Measurements from ENCODE around the gene AGTR1.
"Not testable (repeated sequence)": the region's sequence is repeated elsewhere in the genome, so short reads cannot be mapped to it uniquely, and the experiment has no call there.

Gene AGTR1

DNA sequence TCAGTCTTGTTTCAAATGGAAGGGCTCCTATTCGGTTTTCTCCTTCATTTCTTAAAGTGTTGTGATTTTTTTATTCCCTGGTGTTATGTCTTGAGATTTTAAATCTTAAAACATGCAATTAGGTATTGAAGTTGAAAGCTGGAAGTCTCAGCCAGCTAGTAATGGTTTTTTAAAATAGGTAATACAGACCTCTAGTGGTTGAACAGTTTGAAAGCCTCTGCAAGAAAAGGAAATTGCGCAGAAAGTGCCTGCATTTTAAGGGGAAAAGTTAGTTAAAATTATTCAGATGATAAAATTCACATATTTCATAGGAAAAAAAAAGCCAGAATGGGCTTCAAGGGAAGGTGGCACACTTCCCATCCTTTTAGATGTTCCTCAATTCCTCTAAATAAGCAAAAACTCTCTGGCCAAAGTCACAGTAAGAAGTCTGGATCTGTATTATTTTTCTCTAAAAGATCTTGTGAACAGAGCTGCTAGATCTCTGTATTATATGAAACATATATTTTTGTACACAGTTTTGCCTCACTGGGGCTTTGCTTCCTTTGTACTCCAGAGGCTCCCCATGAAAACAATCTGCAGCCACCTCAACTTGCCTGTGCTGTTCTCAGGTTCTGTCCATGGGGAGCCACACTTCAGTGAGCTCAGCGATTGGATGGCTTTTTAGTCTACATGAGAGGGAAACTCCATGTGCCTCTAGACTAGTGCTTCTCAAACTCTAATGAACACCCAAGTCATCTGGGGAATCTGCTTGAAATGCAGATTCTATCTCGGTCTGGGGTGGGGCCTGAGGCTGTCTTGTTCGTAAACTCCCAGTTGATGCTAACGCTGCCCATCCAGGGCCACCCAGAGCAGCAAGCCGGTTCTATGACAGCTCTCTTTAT is 21.5 kb downstream of the AGTR1 start:
- DNase-seq, result no peak

DNA sequence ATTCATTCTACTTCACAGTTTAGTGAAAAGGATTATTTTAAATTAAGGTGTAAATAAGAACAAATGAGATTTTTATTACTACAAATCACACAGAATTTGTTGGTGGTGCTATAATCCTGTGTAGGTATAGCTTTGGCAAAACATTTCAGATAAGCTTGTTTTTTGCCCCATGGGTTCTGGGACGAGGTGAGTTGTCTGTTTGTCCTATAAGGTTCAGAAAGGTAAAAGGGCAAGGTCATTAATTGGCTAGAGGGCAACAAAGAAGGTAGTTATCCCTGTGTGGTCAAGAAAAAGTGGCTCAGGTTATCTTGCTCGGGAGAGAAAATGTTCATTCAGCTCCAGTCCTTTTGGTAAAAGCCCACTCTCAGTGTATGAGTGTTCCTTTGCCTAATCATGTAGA is 23.2 kb downstream of the AGTR1 start:
- no peak for DNase-seq

DNA sequence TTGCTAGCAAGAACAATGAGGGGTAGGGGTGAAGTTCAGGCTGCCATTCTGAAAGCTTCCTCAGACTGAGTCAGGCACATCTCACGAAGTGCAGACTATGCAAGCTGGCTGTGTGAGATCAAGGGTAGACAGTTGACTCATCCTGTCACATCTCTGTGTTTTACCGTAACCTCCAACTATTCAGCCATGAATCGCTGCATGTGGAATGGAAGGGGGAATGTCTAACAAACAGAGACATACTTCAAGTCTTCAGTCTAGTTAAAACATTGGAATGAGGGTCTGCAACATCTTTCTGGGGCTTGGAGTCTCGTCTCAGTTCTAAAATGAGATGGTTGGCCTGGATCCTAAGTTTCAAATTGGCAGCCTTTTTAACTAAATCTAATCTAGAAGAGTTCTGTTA is 25.9 kb downstream of the AGTR1 start:
- DNase-seq, result no peak

DNA sequence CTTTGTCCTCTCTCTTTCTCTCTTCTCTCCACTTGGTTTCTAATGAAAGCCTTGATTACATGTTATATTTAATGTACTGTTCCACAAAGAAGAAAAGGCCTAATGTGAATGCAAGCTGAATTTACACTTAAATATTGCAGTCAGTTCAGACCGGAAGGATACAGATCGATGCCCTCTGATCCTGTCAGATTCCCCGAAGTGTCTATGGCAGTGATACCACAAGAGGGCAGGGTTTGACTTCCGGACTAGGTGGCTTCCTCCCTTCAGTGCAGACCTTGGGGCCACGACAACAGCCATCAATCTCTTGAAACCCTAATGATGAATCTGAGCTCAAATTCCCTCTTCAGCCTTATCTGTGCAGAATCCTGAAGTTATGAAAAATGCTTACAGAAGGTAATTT is 29.5 kb downstream of the AGTR1 start:
- DNase-seq, result peak; percentile 2 to 6

DNA sequence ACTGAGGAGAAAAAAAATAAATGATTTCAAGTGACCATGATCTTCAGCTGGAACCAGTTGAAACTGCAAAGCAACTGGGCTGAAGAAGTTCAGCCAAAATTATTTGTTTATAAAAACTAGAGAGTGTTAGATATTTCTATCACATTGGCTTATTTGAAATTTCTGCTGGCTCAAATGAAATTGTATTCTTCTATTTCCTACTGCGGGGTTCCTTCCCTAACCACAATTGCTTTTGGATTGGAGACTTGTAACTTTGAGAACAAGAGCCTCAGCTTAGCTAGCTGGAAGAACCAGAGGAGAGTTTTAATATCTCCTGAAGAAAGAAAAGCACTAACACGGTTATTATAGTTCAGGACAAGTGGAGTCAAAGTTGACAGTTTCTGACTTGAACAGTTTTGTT is 31.1 kb downstream of the AGTR1 start:
- no peak for DNase-seq

DNA sequence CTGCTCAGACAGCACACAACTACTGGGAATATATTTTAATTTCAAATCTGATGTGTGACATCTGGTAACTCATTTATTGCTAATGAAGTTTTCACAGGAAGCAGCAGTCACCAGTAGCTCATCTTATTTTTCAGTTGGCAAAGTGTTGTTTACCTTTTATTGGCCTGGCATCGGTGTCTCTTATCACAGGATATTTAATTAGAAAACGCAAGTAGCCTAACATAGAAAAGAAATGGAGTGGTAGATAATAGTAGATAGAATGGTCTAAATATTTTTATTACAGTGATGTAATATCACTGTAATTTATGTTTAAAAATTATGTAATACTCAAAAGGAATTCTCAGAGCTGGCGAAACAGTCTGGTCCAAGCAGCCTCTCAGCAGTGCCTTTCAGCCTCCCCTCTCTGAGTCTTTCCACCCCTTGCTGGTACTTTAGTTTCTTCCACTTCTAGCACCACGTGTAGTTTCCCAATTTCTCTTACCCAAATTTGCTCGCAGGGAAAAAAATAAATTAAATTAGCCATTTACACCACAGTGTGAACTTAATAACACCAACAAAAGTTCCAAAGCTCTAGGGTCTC is 31.9 kb downstream of the AGTR1 start:
- DNase-seq, result no peak

DNA sequence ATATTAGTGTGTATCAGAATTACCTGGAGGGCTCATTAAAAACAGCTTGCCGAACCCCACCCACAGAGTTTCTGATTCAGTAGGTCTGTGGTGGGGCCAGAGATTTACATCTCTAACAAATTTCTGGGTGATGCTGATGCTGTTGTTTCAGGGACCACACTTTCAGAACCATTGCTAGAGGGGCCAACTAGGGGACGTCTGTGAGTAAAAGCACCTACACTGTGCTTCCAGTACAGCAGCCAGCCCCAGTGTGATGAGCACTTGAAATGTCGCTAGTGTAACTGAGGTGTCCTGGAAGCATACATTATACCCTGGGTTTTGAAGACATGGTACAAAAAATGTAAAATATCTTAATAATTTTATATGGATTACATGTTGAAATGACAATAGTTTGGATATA is 33.0 kb downstream of the AGTR1 start:
- no peak for DNase-seq

DNA sequence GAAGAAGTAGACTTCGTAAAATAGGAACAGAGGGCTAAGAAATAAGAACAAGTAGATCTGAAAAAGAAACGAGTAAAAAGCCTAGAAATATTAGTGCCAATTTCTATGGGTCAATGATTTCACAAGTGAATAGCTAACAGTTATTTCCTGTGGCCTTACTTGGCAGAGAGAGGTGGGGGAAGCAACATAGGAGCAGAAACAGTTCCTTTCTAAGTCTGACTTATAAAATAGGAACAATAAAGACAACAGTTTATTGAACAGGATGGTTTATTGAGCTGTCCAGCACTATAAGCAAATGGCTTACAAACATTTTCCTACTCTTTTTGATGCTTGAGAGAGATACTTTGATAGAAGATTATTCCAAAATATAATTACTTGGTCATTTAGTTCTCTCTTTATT is 37.9 kb downstream of the AGTR1 start:
- no peak for DNase-seq

DNA sequence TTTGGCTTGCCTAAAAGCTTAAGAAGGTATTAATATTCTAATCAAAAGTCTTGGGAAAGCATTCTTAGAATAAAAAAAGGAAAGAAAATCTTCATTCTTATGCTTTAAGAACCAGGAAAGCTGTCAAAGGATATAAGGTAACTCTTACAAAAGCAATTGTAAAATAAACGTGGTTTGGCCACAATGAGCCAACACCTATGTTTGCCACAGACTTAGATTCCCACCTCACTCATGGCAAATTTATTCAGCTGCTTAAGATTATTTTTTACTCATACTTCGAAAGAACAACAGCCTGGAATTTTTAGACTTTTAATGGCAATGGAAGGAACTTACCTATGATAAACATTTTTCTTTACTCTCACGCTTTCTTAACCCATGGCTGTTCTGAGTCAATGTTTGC is 38.4 kb downstream of the AGTR1 start:
- DNase-seq, result no peak

DNA sequence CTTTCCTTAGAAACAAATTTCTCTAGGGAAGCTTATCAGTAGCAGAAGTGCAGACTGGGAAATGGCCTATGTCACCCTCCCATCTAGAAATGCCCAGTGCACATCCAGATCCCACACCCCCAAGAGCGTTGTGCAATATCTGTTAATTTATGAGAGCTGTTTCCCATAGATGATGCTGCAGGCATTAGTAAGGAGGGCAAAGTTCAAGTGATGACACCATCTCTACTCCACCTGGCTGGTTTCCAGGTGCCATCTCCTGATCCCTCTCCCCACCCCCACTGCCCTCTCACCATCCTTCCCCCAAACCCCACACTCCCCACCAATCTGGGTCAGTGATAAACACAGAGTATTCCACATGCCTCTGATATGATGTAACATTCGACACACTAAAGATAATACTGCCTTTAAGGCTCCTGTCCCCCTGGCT is 39.4 kb downstream of the AGTR1 start:
- DNase-seq, result no peak

DNA sequence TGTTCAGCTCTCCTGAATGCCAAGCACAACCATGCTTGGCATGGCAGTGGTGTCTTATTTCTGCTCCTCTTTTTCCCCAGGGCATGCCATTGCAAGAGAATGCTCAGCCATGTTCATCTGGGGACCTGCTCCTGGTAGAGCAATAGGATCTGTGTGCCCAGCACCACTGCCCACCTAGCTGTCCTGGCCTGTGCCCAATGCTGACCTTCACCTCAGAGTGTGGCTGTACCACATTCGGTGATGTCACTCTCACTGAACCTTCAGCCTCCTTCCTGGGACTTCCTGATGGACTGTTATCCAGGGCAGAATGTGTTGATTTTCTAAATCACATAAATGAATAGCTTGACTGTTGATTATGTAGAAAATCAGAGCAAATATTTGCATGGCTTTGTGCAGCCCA is 42.0 kb downstream of the AGTR1 start:
- DNase-seq, result no peak

DNA sequence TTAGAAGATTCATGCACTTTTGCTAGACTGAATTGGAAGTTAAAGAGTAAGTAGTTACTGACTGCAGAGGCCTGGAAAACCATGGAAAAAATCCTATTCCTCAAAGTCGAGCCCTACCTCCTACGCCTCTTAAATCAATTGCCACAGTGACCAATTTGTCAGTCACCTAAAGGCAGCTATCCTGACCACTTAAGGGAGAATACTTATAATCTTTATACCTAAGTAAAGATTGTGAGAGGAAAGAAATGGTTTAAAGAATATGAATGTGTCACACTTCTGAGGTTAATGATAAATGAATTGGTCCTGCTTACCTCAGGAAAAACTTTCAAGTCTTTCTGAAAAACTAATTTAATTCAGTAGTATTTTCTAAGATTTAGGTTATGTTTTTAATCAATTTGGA is 42.6 kb downstream of the AGTR1 start:
- no peak for DNase-seq

DNA sequence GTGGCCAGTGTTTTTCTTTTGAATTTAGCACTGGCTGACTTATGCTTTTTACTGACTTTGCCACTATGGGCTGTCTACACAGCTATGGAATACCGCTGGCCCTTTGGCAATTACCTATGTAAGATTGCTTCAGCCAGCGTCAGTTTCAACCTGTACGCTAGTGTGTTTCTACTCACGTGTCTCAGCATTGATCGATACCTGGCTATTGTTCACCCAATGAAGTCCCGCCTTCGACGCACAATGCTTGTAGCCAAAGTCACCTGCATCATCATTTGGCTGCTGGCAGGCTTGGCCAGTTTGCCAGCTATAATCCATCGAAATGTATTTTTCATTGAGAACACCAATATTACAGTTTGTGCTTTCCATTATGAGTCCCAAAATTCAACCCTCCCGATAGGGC is 43.5 kb downstream of the AGTR1 start:
- DNase-seq, result no peak

DNA sequence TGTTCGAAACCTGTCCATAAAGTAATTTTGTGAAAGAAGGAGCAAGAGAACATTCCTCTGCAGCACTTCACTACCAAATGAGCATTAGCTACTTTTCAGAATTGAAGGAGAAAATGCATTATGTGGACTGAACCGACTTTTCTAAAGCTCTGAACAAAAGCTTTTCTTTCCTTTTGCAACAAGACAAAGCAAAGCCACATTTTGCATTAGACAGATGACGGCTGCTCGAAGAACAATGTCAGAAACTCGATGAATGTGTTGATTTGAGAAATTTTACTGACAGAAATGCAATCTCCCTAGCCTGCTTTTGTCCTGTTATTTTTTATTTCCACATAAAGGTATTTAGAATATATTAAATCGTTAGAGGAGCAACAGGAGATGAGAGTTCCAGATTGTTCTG is 44.4 kb downstream of the AGTR1 start:
- DNase-seq, result no peak

DNA sequence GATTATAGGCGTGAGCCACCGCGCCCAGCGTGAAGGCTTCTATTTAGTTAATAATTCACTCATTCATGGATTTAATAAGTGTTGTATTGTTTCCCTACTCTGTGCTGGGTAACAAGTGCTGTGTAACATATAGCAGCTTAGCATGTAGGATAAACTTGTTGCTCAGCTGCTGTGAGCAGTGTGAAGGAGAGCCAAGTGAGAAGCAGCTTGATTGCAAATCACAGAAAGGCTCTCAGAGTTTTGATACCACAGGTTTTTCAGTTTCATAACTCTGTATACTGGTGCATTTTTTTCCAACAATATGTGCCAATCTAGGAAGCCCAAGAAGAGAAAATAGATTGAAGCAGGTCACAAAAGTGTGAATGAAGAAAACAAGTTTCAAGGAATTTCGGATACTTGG is 48.4 kb downstream of the AGTR1 start:
- DNase-seq, result no peak

DNA sequence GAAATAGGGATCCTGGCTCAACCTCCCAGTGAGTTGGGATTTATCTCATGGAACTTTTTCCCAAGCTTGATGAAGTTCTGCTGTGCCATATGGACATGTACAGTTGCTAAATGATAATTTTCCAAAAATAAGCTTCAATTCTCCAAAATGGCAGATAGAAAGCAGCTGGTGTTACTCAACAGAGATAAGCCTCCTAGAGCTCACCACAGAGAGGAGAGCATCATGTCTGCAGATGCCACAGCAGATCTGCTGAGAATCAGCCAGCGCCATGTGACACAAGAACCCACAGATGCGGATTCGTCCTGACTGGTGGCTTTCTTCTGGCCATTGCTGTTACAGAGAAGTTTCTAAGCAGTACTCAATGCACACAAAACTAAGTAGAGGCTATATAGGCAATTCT is 50.6 kb downstream of the AGTR1 start:
- DNase-seq, result no peak

DNA sequence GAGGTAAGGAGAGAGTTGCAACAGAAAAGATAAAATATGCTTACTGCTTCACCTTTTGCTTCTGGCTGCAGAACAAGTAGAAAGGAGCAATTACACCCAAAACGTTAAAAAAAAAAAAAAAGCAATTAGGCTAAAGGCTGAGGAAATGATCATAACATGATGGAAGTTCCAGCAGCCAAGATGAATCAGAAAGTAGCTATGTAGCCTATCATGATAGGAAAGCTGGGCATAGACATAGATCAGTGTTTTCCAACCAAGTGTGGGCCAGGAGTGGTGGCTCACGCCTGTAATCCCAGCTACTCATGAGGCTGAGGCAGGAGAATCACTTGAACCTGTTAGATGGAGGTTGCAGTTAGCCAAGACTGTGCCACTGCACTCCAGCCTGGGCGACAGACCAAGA is 52.6 kb downstream of the AGTR1 start:
- no peak for DNase-seq

DNA sequence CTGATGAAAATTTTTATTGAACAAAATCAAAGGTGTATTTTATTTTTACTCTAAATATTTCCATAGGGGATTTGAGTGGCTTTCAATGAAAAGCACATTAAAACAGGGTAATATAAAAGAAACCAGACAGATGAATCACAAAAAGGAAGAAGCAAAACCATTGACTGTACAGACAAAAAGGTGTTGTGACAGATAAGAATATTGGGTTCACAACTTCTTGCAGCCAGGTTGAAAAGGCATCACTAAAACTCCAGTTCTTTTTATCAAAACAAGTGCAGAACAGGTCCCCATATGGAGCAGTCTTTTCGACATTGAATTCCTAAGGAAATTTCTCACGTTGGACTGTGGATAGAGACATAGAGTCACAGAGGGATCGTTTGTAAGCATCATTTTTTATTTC is 53.8 kb downstream of the AGTR1 start:
- no peak for DNase-seq

DNA sequence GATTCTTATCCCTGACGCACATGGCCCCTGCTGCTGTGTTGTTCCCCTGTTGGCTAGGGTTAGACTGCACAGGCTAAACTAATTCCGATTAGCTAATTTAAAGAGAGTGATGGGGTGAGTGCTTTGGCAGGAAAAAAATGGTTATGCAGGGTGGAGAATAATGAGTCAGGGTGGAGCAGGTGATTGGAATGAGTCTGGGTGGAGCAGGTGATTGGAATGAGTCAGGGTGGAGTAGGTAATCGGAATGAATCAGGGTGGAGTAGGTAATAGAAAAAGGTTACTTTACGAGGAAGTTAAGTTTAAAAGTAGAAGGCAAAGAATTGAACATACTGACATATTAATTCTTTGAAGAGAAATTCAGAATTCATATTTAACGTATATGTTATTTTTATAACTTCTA is 55.7 kb downstream of the AGTR1 start:
- DNase-seq, result not testable (repeated sequence)

DNA sequence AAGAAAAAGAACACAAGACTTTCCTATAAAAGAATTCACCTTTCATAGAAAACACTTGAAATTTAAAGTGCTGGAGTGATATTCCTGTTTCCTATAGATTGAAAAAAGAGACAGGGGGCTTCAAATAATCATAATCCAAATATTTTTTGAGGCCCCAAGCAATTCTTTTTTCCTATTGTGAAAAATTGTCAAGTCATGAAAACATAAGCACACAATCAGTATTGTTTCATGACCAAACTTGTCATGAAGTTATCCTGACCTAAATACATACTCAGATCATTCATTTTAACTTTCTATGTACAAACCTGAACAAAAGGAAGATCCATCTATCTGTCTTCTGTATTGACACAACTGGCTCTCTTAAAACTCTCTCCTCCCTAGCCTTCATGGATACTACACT is 57.9 kb downstream of the AGTR1 start:
- no peak for DNase-seq

DNA sequence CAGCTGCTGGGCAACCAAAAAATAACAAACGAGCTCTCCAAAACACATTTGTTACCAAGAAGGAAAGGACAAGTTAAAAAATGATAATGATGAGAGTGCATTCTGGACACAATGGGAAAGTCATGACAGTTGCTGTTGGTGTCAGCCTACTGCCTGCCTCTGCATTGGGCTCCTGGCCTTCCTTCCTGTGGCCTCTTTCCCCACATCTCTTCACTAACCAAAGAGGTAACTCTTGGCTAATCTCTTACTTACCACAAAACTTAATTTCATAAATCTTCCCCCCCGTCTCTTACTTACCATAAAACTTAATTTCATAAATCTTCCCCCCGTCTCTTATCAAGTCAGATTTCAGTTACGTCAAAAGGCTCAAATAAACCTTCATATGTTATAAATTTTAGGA is 58.6 kb downstream of the AGTR1 start:
- DNase-seq, result no peak

DNA sequence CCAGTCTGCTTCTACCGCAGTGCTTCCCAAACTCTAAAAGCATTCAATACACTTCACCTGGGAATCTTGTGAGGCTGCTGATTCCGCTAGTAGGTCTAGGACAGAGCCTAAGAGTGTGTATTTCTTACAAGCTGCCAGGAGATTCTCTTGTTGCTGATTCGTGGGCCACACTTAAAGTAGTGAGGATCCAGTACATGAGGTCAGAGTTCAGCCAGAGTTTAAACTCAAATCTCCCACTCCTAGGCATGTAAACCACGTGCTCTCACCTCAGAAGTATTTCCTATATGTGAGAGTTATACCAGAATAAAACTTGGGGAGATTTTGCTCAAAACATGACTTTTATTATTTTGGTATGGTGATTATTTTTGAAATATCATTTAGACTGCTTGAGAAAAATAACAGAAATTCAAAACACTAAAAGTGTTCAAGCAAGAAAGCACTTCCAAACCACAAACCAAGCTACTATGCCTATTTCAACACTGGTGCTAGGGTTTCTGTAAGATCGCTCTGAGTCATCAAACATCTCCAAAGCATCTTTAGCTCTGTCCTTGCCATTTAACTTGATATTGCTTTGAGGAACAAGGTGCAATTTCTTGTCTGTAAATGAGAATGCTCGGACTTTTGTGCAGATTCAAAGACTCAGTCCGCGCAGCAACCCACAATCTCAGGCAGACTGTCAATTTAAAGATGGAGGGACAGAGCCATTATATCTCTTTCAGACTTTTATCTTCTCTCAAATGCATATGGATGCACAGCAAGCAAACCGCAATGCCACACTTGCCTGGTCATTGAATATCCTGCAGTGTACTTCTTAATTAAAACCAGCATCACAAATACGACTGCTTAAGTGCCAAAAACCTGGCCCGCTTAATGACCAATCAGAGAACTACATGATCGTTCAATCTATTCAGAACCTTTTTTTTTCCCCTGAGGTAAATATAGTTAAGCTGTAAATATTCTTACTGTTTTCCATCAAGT is 59.8 kb downstream of the AGTR1 start:
- DNase-seq, result no peak

DNA sequence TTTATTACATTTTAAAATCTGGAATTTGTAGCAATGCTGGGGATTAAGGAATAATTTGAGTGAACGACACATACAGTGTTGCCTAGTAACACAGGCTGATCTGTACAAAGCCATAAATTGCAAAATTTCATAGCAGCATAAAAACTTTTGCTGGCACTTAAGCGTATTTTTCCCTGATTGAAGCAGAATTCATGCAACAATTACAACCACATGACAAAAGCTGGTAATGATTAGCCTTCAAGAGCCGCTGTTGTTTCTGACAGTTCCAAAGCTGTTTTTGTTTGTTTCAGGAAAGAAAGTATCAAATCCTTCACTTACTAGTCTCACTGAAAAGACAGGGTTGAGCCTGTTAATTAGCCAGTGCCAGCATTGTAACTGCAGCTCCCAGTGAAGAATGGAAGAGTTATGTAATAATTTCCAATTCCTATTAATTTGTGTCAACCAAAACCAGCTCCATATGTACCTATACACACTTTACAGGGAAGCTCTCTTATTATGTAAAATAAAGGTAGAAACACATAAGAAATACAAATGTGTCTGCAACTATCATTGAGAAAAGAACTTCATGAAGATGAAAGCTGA is 60.7 kb downstream of the AGTR1 start:
- no peak for DNase-seq

All from CD4-positive, alpha-beta T cell treated with Interleukin-1 beta for 1 hour (primary cell).